ENCODE results near the gene CTNNA3.
"Not testable (repeated sequence)": the region's sequence is repeated elsewhere in the genome, so short reads cannot be mapped to it uniquely, and the experiment has no call there.

The CTNNA3 gene

DNA sequence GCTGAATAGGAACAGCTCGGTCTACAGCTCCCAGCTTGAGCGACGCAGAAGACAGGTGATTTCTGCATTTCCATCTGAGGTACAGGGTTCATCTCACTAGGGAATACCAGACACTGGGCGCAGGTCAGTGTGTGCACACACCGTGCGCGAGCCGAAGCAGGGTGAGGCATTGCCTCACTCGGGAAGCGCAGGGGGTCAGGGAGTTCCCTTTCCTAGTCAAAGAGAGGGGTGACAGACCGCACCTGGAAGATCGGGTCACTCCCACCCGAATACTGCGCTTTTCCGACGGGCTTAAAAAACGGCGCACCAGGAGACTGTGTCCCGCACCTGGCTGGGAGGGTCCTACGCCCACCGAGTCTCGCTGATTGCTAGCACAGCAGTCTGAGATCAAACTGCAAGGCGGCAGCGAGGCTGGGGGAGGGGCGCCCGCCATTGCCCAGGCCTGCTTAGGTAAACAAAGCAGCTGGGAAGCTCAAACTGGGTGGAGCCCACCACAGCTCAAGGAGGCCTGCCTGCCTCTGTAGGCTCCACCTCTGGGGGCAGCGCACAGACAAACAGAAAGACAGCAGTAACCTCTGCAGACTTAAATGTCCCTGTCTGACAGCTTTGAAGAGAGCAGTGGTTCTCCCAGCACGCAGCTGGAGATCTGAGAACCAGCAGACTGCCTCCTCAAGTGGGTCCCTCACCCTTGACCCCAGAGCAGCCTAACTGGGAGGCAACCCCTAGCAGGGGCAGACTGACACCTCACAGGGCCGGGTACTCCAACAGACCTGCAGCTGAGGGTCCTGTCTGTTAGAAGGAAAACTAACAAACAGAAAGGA, 465.1 kb downstream of the CTNNA3 start:
- not testable (repeated sequence) for DNase-seq

DNA sequence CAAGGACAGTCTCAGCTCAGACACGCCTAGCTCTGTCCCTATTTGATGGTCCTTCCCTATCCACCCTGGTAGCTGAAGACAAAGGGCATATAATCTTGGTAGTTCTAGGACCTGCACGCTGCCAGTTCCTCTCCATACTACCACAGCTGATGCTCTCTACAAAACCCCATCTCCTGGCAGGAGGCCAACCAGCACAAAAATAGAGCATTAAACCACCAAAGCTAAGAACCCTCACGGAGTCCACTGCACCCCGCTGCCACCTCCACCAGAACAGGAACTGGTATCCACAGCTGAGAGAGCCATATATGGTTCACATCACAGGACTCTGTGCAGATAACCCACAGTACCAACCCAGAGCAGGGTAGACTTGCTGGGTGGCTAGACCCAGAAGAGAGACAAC, 470.8 kb downstream of the CTNNA3 start:
- DNase-seq: no peak

DNA sequence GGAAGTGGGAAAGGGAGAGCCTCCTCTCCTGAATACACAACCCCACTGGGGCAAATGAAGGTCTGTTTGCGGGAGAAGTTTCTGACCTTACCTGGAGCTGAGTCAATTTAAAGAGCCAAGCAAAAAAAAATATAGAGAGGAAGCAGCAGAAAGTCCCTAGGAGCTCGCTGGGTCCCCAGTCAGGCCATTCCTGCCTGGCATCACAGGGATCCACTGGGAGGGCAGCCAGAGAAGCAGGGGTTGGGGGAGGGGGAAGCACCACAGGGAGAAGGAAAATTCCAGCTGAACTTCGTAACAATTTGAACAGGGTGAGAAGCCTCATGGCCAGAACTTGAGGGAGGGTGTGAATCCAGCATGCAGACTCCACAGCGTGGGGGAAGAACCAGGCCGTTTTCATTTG, 471.4 kb downstream of the CTNNA3 start:
- no peak for DNase-seq

DNA sequence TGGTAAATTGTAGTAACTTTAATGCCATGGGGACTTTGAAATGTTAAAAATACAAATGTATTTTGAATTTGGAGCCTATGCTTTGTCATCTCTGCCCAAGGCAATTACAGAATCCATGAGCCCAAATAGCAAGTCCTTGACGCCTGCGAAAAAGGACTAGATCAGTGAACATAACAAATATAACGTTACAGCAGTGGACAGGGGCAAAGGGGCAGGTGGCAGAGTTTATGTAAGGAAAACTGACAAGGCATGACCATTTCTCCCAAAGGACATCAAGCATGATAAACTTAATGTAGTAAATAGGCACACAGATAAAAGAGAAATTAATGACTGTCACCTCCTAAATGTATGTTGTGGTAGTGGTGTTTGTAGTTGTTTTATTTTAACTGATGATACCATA, 473.1 kb downstream of the CTNNA3 start:
- DNase-seq: no peak

DNA sequence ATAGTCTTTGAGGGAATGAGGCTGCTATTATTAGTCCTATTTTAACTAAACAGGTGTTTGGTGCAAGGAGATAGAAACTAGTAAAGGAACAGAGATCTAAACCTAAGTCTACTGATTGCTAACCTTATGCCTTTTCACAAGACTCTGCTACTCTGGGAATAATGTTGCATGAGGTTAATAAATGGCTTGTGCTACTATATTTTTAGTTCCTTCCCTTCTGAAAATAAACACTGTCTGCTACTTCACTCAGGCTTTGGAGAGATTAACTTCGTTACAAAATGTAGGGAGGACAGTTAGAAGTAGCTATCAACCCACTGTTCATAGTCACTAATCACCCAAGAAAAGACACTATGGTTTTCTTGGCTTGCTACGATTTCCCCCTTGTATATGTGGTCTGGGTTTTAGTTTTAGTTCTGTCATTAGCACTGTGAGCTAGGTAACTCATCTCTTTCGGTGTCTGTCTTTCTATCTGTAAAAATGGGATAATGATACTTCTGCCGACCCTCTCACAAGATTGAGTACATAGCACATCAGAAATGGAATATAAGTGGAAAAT, 474.0 kb downstream of the CTNNA3 start:
- no peak for DNase-seq

DNA sequence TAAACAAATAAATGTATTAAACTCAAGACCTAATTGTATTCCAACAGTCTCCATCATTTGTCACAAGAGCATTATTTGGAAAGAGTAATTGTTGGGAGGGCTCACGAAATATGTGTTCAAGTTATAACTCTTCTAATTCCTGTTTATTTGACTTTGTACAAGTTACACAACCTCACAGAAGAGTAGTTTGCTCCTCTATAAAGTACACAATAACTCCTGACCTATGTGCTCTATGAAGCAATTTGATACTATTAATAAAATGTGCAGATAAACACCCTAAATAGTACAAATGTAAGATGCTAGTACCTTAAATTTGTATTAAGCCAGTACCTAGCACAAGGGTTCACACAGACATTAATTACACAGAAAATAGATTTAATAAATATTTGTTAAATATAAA, 484.3 kb downstream of the CTNNA3 start:
- DNase-seq: no peak

DNA sequence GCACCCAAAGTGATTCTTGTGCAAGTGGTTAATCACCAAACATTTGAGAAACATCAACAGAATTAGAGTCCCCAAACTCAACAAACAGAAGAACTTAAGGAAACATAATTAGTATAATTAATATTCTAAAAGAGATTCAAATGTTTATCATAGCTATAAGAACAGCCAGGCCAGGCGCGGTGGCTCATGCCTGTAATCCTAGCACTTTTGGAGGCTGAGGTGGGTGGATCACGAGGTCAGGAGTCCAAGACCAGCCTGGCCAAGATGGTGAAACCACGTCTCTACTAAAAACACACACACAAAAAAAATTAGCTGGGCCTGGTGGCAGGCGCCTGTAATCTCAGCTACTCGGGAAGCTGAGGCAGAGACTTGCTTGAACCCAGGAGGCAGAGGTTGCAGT, 488.1 kb downstream of the CTNNA3 start:
- DNase-seq: not testable (repeated sequence)

DNA sequence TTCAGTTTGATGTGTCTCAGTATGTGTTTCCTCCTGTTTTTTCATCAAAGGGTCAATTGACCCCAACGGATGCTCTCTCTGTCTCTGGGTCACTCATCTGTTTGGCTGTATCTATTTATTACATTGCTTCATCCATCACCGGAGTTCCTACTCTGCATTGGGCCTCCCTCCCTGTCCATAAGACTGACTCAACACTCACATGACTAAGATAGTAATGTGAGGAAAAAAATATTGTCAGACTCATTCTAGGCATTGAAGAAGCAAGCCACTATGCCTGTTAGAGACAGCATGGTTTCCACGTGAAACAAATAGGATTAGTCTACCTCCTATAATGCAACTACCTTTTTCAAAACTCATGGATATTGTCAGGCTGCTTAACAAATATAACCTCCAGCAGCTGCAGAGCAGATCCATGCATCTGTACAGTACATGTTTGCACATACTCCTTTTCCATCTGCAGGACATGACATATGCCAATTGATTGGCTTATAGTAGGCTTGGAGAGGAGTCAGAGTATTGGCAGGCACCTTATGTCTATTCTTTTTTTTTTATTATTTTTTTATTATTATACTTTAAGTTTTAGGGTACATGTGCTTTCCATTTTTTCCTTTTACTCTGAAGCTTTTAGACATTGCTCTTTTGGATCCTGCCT, 495.0 kb downstream of the CTNNA3 start:
- DNase-seq: no peak

DNA sequence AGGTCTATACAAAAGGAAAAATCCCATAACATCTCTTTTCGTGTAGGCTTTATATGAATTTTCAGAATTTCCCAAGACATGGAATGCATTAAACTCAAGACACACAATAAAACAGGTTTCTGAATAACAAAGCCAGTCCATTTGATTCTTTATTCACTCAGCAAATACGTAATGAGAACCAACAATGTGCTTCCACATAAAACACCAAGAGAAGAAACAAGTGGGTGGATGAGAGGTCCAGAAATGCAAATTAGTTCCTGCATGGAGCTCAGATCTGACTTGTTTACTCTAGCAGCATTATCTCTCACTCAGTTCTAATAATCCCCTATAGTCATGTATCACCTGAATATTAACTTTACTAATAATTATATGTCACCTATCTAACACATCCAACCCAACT, 520.6 kb downstream of the CTNNA3 start:
- DNase-seq: no peak

DNA sequence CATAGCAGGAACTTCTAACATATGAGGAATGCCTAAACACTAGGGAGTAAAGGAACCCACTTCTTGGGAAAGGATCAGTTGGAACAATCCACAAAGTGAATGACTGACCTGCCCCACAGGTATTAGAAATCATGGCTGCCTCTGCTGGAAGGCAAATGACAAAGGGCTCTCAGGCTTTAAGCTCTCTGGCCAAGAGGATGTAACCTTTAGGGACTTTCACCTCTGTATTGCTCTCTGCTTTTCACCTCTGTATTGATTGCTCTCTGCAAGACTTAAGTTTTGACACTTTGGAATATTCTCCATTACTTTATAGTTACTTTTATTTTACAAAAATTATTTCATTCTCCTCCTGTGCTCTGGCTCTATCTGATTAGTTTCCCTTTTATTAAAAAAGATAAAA, 522.2 kb downstream of the CTNNA3 start:
- DNase-seq: no peak

DNA sequence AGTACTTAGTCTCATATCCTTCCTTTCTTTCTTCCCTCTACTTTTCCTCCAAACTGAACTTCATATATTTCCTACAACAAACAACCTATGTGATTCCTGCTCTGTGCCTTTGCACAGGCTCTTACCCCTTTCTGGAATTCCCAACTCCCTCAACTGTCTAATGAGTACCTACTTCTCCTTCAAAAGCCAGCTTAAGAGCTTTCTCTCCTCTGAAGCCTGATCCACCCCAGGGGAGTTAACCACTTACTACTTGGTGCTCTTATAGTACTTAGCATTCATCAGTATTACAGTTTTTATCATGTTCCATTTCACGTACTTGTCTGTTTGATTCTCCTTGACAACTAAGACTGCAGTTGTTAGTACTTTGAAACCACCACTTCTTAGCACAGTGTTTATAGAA, 524.0 kb downstream of the CTNNA3 start:
- DNase-seq: no peak

DNA sequence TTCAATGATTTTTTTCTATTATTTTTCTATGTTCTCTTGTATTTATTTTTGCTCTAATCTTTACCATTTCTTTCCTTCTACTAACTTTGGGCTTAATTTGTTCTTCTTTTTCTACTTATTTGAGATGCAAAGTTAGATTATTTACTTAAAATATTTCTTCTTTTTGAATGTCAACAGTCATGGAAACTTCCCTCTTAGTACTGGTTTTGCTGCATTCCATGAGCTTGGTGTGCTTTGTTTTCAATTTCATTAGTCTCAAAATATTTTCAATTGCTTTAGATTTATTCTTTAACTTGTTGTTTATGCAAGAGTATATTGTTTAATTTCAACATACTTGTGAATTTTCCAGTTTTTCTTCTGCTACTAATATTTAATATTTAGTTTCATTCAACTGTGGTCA, 539.8 kb downstream of the CTNNA3 start:
- no peak for DNase-seq

DNA sequence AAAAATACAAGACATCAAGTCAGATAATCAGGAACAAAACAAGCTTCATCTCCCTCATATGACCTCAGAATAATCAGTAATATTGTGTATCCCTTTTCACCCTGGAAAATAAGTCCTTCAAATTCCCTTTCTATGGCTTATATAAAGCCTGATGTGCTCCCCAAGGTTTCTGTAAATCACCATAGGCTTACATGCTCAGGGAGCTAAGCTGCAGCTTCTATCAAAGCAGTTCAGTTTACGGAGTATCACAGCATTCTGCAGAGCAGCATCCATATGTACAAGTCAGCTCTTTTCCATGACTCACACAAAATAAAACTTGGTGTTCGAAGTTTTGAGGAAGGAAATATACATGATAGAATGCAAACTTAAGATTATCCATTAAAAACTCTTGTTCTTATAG, 544.5 kb downstream of the CTNNA3 start:
- DNase-seq: no peak

DNA sequence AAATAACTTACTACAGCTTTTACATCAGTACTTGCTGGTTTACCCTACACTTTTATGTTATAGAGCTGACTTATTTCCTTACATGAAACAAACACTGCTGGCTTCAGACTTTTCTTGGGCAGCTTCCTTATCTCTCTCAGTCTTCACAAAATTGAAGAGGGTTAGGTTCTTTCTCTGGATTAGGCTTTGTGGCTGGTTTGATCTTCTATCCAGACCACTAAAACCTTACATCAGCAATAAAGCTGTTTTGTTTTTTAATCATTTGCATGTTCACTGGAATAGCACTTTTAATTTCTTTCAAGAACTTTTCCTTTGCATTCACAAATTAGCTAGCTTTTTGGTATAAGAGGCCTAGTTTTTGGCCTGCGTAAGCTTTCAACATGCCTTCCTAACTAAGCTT, 551.5 kb downstream of the CTNNA3 start:
- DNase-seq: no peak

DNA sequence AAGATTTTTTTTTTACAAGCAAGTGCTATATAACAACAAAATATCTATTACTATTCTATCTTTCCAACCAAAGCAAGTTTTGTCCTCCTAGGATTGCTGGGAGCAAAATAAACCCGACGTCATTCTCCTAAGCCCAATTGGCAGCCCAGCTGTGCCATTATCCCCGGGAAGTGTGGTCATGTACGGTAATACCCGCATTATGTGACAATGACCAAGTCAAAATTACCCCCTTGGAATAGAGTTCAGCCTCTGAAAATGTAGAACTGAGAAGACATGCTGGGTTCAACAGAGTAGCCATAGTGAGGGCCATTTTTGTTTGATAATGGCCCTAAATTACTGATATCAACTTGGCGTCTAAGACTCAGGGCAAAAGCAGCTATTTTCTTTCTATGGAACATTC, 554.7 kb downstream of the CTNNA3 start:
- no peak for DNase-seq

DNA sequence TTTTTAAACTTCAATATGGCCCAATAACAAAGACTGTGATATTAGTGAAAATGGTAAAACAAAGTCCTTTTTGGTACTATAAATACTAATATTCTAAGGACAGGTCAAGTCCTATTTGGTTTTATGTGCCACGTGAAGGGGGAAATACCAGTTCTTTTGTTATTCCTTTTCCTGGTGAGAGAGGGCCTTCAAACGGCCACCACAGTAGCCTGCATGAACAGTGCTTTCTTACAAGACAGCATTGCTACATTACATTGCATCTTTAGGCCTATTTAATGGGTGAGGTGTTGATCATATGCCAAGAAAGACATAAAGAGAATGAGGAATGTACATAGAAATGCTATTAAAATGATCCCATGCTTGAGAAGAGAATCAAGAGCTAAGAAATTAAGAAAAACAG, 555.4 kb downstream of the CTNNA3 start:
- no peak for DNase-seq

DNA sequence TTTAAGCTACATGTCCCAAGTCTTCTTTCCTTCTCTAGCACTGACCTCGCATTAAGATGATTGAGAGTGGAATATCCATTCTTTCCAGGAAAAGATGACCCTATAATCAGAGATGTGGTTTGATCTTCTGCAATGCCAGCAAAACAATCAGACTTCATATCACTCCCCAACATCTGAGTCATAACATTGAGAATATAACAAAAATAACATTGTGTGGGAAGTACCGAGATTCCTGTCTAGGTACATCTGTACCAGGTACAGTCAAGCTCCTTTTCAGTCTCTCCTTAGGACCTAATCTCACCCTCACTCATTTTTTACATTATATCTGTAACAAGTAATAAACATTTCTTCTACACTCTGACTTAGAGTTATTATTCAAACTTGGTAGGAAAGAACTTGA, 568.6 kb downstream of the CTNNA3 start:
- no peak for DNase-seq

DNA sequence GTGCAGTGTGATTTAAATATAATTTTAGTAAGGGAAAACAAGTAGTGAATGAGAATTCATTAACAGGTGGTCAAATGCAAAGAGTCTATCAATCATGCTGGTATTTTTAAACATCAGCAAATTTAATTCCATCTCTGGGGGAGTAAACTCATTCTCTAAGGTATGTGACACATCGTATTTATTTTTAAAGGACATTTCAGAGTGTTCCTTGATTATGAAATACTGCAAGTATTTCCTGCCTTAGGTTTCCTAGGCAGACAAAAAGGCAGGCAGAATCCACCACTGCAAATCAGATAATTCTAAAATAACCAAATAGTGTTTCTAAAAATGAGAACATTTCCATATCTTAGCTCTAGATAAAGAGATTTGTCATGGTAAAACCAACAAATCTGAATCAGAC, 576.3 kb downstream of the CTNNA3 start:
- DNase-seq: no peak

DNA sequence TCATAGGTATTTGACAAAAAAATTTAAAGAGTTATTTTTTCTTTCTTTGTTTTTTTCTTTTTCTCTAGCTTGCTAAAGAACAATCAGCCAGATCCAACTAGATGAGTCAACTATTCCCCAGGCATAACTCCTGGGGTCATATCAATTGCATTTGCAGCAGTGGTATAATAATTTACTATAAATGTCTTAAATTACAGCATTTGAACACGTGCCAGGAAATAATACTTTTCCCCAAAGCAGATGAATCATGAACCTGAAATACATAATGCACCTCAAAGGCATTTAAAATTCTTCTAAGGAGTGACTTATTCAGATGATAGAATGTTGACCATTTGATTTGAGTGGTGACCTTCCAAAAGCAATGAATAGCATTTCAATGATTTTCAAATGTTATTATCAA, 580.0 kb downstream of the CTNNA3 start:
- no peak for DNase-seq

DNA sequence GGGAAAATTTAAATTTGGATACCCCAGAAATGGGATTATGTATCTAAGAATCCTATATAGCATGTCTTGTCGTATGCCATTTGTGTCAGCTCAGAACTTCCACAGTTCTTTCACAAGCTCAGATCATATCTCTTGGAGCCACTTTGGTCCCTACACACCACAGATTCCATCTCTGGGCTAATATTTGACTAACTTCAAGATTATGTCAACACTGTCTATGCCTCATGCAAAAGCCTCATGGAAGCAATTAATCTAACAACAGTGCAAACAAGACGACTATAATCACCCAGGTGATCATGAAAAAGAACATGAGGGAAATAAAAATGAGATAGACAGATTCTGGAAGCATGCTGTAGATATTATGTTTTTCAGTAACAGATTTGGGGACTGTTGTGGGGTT, 581.0 kb downstream of the CTNNA3 start:
- no peak for DNase-seq

DNA sequence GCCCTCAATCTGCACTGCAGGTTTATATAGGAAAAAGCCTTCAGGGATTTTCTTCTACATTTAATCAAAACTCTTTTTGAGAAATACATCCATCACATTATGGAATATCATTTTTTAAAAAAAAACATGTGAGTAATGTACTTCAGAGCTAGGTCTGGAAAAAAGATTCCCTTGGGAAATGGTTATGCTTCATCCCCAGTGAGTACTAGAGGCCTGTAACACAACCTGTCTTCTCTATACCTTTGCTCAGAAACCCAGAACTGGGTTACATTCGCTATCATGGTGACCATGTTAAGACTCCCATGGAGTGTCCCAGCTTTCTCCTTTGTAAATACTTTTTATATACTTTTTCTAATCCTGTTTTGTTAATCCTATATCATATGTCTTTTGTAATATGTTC, 583.2 kb downstream of the CTNNA3 start:
- no peak for DNase-seq

DNA sequence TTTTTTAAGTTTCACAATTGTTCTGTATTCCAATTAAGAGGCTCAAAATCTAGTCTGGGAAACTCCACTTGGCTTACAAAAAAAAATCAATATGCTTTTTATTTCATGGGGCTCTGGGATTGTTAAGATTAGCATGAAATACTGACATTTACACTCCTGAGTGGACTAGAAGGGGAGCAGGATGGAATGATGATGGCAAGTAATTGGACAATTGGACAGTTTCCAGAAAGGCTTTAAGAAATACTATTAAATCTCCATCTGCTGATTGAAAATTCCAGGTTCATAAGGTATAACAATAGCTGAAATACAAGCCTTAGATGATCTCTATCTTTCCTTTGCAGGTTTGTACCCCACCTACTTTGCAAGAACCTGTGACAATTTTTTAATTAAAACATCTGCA, 585.7 kb downstream of the CTNNA3 start:
- no peak for DNase-seq

DNA sequence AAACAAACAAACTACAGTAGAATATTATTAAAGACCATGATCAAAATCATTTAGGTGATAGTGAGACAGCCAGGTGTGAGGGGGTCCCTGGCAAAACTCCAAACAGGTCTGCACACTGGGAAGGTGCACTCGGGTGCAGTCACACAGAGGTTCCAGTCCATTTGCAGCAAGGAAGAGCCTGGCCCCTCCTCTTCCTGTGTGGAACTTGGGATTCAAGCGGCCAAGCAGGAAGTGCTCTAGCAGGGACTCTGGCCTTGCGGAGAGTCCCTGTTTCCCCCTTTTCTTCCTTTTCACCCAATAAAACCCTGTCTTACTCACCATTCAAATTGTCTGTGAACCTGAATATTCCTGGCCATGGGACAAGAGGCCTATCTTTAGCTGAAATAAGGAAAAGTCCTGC, 588.3 kb downstream of the CTNNA3 start:
- no peak for DNase-seq

DNA sequence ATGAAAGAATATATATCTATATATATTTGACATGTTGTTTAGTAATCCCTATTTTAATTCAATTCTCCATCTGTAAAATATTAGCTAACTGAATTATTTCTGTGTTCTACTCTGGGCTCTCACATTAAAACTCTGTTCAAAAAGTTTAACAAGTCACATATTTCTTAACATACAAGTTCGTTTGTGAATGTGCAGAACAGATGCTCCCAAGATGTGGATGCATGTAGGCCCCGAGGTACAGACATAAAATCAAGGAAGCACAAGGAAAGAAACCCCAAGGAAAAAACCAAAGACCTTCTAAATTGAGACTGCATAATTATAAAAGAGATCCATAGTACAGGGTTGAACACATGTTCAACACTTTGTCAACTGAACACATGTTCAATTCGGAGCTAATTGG, 595.0 kb downstream of the CTNNA3 start:
- DNase-seq: no peak

DNA sequence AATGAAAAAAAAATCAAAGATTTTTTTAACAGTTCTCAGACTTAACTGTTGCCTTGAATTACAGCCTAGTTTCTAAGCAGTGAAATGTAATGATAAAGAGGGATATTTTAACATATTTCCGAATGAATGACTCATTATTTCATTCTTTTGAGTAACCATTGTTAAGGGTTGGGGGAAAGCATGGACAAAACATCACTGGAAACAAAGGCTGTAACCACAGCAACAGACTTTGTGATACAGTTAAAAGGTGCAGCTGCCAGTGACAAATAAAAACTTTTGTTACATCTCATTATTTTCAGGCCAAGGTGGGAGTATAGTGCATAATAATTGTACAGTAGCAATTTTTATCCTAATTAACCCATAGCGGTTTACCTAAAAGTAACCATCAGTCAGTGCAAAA, 597.5 kb downstream of the CTNNA3 start:
- DNase-seq: no peak

Data from CD4-positive, alpha-beta T cell treated with Interleukin-12 subunit alpha and Interleukin-12 subunit beta, for 1 hour (primary cell).